PC-9 (cell line): Measurements from ENCODE around the gene VENTX.

ENCODE experiments used
- CTCF ChIP-seq: fragments of 200-600 bp; sonication (generic); conservative IDR thresholded peaks from 2 replicates; pipeline ENCODE4 v1.6.1; 2017; ENCODE audit warnings: mixed run types, antibody characterized with exemption, mild to moderate bottlenecking, moderate library complexity
- EZH2 ChIP-seq: fragments of 200-600 bp; sonication (generic); IDR thresholded peaks from 2 replicates; pipeline ENCODE4 v1.8.0; 2017; ENCODE audit warnings: antibody characterized with exemption, low read depth

DNA sequence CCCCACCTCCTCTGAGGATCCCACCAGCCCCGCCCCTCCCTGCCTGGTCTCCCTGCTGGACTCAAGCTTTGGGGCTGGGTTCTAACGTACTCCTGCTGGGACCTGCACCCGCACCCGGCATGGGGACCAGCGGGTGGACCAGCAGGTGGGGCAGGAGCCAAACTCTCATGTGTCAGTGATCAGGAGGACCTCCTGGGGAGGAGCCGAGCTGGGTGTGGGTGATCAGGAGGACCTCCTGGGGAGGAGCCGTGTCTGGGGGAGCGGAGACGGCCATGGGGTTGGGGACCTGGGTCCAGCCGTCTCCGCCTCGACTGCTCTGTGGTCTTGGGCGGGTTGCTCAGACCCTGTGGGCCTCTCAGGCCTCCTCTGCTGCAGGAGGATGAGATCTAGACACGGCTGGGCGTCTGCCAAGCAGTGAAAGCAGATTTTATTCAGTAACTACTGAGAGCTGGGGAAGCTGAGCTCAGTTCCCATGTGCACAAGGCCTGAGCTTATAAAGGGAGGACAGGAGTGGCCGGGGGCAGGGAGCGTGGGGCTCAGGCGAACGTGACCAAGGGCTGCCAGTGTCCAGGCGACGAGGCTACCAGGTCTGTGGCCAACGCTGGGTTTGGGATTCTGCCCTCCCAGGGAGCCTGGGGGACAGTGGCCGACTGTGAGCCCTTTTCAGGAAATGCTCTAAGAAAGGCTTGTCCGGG, 41.3 kb upstream of the VENTX start:
- TF ChIP-seq CTCF, result no peak
- no peak for TF ChIP-seq EZH2
